NCI-H82 (cell line): ENCODE measurements around the gene BCL2.

ENCODE experiments used
- DNase-seq: peaks from one replicate; lab custom pipeline; 2025; lab: John Stamatoyannopoulos, UW

Gene BCL2

GRCh38 chr18:63309422-63309821 is 10.1 kb downstream of the BCL2 start:
- DNase-seq: no peak

- DNase-seq: no peak
Observed at GRCh38 chr18:63307551-63308200, 11.9 kb downstream of the BCL2 start.

- no peak for DNase-seq
Observed at GRCh38 chr18:63306819-63307550, 12.6 kb downstream of the BCL2 start.

- DNase-seq: no peak
Observed at GRCh38 chr18:63306249-63306648, 13.3 kb downstream of the BCL2 start.

GRCh38 chr18:63303547-63303946 is 16.0 kb downstream of the BCL2 start:
- DNase-seq: no peak

GRCh38 chr18:63302636-63303405 is 16.7 kb downstream of the BCL2 start:
- DNase-seq: no peak

- no peak for DNase-seq
Observed at GRCh38 chr18:63302220-63302619, 17.3 kb downstream of the BCL2 start.

GRCh38 chr18:63301434-63301833 is 18.1 kb downstream of the BCL2 start:
- no peak for DNase-seq

GRCh38 chr18:63299837-63300745 is 19.5 kb downstream of the BCL2 start:
- DNase-seq: no peak

GRCh38 chr18:63298400-63299365 is 20.9 kb downstream of the BCL2 start:
- no peak for DNase-seq

GRCh38 chr18:63297687-63298399 is 21.7 kb downstream of the BCL2 start:
- DNase-seq: no peak

GRCh38 chr18:63293935-63294334 is 25.6 kb downstream of the BCL2 start:
- no peak for DNase-seq

- no peak for DNase-seq
Observed at GRCh38 chr18:63292831-63293683, 26.5 kb downstream of the BCL2 start.

- DNase-seq: no peak
Observed at GRCh38 chr18:63291278-63291677, 28.3 kb downstream of the BCL2 start.

GRCh38 chr18:63290821-63291200 is 28.8 kb downstream of the BCL2 start:
- no peak for DNase-seq

- DNase-seq: no peak
Observed at GRCh38 chr18:63290166-63290820, 29.3 kb downstream of the BCL2 start.

GRCh38 chr18:63288311-63288710 is 31.3 kb downstream of the BCL2 start:
- no peak for DNase-seq

- DNase-seq: no peak
Observed at GRCh38 chr18:63287691-63288220, 31.8 kb downstream of the BCL2 start.
